Colonic mucosa (tissue), 4 donors: ENCODE results near the gene RASGRP1. TPM values are rescaled to one million over a fixed set of nuclear protein-coding genes. Genes with fewer than 3 reads are reported as not detected.

Experiments used
- DNase-seq: peaks from one replicate; pipeline ENCODE4 v3.0.0-alpha.2; 2020
- H3K27ac ChIP-seq: fragments of 200-600 bp; one replicate; pipeline ENCODE4 v1.8.0; 2021
- H3K27me3 ChIP-seq: fragments of 200-600 bp; one replicate; pipeline ENCODE4 v1.8.0; 2021
- H3K36me3 ChIP-seq: fragments of 200-600 bp; one replicate; pipeline ENCODE4 v1.8.0; 2021
- H3K4me1 ChIP-seq: fragments of 200-600 bp; one replicate; pipeline ENCODE4 v1.8.0; 2021; ENCODE audit warnings: mild to moderate bottlenecking
- H3K4me3 ChIP-seq: fragments of 200-600 bp; one replicate; pipeline ENCODE4 v1.8.0; 2021
- H3K9ac ChIP-seq, 2 donors: one replicate each; pipeline ENCODE4 v1.7.0; 2013; ENCODE audit warnings: control low read depth in 2 of 2, low read depth in 2 of 2, low read length in 2 of 2
- H3K9me3 ChIP-seq: fragments of 200-600 bp; one replicate; pipeline ENCODE4 v1.8.0; 2021
- intact Hi-C: fragments of 100-400 bp; cut with DNase I; formaldehyde crosslinking; loops from one replicate; pipeline ENCODE4 v1.14.1; 2022
- total RNA-seq, 2 donors: library from RNA; stranded (reverse); fragmentation: NEBNext Ultra II Directional in 1 of 2; extraction: Animal tissue kit (Norgen Biotek cat#: 25700) in 1 of 2; gene quantifications; one replicate each; pipeline ENCODE4 v1.2.1, GENCODE V29; 2021
- TF ChIP-seq, protein P1 (sequence below): fragments of 200-600 bp; IDR thresholded peaks from one replicate; pipeline ENCODE4 v1.8.0; 2022; ENCODE audit warnings: antibody characterized with exemption, mild to moderate bottlenecking
- donor health status: healthy.
- donor health status: DM: no; HTN: no; CAD: no.
- donor health status: DM: no; HTN: no; CAD: no.

The RASGRP1 gene
- total RNA-seq, 2 donors from 2014 or later: 0.96 to 1.5 TPM

DNA sequence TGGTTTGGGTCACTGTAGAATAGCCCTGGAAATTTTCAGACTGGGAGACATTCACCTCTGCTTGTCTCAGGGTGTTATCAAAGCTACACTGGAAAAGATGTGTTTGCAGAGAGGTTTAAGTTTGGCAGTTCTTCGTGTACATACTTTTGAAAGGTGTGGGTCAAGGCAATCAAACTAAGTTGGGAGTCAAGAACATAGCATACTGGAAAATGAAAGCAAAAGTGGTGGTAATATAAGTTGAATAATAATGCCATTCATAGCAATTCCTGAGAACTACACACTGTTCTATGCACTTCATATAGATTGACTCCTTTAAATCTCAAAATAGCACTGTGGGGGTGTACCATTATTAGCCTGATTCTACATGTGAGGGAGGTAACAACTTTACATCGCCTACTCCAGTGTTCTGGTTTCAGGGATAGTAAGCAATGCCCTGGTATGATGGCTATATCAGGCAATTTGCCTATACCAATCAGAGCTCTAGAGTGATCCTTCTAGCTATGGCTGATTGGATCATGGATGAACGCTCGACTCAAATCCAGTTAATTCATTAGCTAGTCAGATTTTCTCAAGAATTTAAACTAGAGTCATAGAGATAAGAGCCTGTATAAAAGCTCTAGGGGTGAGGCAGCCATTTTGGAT lies 44.6 kb upstream of the RASGRP1 start:
- H3K27me3 ChIP-seq: no peaks in the 10 kb centered on the region
- TF ChIP-seq, protein P1, sequence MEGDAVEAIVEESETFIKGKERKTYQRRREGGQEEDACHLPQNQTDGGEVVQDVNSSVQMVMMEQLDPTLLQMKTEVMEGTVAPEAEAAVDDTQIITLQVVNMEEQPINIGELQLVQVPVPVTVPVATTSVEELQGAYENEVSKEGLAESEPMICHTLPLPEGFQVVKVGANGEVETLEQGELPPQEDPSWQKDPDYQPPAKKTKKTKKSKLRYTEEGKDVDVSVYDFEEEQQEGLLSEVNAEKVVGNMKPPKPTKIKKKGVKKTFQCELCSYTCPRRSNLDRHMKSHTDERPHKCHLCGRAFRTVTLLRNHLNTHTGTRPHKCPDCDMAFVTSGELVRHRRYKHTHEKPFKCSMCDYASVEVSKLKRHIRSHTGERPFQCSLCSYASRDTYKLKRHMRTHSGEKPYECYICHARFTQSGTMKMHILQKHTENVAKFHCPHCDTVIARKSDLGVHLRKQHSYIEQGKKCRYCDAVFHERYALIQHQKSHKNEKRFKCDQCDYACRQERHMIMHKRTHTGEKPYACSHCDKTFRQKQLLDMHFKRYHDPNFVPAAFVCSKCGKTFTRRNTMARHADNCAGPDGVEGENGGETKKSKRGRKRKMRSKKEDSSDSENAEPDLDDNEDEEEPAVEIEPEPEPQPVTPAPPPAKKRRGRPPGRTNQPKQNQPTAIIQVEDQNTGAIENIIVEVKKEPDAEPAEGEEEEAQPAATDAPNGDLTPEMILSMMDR: no peak
- H3K27ac ChIP-seq: no peak overlapping the region
- no peaks in the 10 kb centered on the region for H3K36me3 ChIP-seq
- no peak for DNase-seq
- intact Hi-C loops: no loop called here
- no peaks in the 10 kb centered on the region for H3K4me1 ChIP-seq
- no peaks in the 10 kb centered on the region for H3K9me3 ChIP-seq
- no peak overlapping the region for H3K9ac ChIP-seq
- H3K4me3 ChIP-seq: no peak overlapping the region

DNA sequence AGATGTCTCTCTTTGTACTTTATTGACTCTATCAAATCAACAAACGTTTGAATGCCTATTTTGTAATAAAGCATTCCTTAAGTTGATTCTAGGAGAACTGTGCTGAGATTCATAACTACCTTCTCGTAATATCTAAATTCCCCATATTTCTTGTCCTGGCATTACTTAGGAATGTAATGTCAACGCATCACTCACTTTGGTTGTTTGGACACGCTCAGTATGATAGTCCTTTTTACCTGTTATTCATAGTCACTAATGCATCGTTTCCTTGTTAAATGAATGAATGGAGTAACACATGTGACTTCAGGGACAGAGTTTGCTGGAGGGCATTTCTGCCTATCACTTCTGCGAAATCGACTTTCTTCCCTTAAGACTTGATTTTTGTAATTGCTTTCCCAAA lies 44.1 kb upstream of the RASGRP1 start:
- intact Hi-C loops: no loop called here
- DNase-seq: no peak
- Histone ChIP-seq H3K4me3 (no peak overlapping the region), H3K27me3 (no peaks in the 10 kb centered on the region), H3K36me3 (no peaks in the 10 kb centered on the region), H3K4me1 (no peaks in the 10 kb centered on the region), H3K9me3 (no peaks in the 10 kb centered on the region), H3K27ac (no peak overlapping the region), H3K9ac (no peak overlapping the region)
- TF ChIP-seq, protein P1: no peak

DNA sequence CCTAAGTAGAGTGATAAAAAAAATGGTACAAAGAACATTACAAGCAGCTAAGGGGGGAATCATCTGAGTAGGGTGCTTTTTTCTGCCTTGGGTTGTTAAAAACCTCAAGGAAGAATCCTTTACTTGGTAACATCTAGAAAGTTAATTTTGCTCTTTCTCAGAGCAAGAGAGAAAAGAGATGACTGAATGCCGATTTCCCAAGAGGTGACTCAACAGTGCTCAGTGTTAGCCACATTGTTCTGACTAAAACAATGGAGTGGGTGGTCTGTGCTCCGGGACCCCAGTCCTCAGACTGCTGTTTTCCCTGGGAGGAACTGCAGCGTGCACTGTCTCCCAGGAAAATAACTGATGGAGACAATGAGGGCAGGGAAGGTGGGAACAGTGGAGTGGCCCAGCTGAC lies 41.1 kb upstream of the RASGRP1 start:
- Histone ChIP-seq H3K27ac (no peak overlapping the region), H3K27me3 (no peaks in the 10 kb centered on the region), H3K4me3 (no peak overlapping the region), H3K36me3 (no peaks in the 10 kb centered on the region), H3K9ac (no peak overlapping the region), H3K4me1 (no peaks in the 10 kb centered on the region), H3K9me3 (no peaks in the 10 kb centered on the region)
- intact Hi-C loops: no loop called here
- TF ChIP-seq, protein P1: no peak
- DNase-seq: no peak

DNA sequence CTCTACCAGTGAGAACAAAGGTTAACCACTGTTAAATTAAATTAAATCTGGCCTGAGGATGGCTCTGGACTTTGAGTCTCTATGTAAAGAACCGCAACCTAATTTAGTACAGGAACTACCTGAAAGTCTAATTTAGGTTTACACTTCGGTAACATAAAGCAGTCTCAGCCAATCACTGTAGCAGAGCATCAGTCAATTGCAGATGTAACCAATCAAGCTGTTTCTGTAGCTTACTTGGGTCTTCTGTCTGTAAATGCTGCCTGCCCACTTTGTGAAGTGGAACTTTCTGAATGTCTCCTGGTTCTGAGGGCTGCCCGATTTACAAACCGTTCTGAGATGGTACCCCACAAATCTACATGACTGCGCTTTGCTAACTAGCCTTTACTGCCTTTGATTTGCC lies 39.1 kb upstream of the RASGRP1 start:
- TF ChIP-seq, protein P1: no peak
- H3K9ac ChIP-seq: no peak overlapping the region
- no peaks in the 10 kb centered on the region for H3K36me3 ChIP-seq
- H3K27me3 ChIP-seq: no peaks in the 10 kb centered on the region
- no peak overlapping the region for H3K27ac ChIP-seq
- intact Hi-C loops: no loop called here
- no peaks in the 10 kb centered on the region for H3K9me3 ChIP-seq
- H3K4me3 ChIP-seq: no peak overlapping the region
- no peak for DNase-seq
- no peaks in the 10 kb centered on the region for H3K4me1 ChIP-seq

DNA sequence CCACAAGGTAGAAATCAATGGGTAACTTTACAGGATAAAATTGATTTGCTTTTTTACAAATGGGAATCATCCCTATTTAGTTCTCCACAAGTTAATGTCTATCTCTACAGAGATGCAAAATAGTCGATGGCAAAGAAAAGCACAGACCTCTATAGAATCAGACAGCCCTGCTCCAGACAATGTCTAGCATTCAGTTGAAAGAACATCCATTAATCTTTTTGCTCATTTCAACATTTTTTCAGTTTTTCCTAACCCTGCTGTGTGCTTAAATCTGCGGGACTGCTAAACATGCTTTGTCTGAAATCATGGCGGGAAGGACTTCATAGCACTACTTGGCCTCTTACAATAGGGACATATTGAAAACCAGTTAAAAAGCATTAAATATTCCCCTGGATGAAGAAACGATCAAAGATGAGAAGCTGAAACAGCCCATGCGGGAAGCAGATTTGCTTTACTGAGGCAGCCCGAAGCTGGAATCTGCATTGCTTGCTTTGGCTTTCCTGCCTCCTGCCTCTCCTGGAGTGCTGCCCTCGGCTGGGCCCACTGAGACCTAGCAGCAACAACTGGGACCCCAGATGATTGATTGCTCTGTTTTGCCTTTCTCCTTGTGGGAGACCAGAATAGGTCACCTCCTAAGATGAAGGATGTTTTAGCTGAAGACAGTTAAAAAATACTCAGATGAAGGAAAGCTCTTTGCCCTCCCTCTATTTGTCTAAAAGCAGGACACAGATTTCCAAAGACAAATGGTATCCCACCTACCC lies 38.5 kb upstream of the RASGRP1 start:
- Histone ChIP-seq H3K9ac (no peak overlapping the region), H3K27me3 (no peaks in the 10 kb centered on the region)
- intact Hi-C loops: no loop called here

More for the DNA sequence above, 38.5 kb upstream of the RASGRP1 start:
- TF ChIP-seq, protein P1: no peak
- Histone ChIP-seq H3K27ac (no peak overlapping the region), H3K4me1 (no peaks in the 10 kb centered on the region), H3K36me3 (no peaks in the 10 kb centered on the region), H3K4me3 (no peak overlapping the region), H3K9me3 (no peaks in the 10 kb centered on the region)
- no peak for DNase-seq
